ENCODE data around the gene SPO11. TPM values are rescaled to one million over a fixed set of nuclear protein-coding genes. Genes with fewer than 3 reads are reported as not detected.

SPO11 gene
- total and polyA plus RNA-seq, 2 of the 8 experiments (the other 6 are each of a cell fraction or from before 2014, with no cell fraction given) = not detected

DNA sequence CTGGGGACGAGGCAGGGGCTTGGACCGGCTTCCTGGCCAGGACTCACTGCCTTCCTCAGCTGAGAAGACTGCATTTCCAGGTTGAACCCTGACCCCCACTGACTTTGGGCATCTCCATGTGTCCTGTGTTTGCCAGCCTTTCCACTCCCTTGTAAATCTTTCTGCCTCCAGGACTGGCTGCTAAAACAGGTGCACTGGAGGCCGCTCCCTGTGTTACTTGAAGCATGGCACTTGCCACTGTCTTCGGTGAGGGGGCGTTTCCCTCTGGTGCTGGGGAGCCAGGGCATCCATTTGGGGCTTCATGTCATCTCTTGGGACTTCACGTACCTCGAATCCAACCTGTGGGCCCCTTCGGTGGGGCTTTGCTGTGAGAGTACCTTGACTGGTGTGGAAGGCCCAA lies 54.9 kb downstream of the SPO11 start (continued):
- TF ChIP-seq RNF2 (IDR thresholded peaks at IDR 0.05; ENCODE audit: borderline replicate concordance, low read depth, low read length, missing control alignments, poor library complexity, severe bottlenecking) (no peak), SP2 (IDR thresholded peaks at IDR 0.05; ENCODE audit: low read length) (no peak), CBX5 (IDR thresholded peaks at IDR 0.05; ENCODE audit: low read depth, low read length) (no peak)
- TF ChIP-seq, protein P1, sequence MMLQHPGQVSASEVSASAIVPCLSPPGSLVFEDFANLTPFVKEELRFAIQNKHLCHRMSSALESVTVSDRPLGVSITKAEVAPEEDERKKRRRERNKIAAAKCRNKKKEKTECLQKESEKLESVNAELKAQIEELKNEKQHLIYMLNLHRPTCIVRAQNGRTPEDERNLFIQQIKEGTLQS (IDR thresholded peaks at IDR 0.05; ENCODE audit: insufficient read depth, low read depth, low read length) = no peak

Data from H1 (cell line).